Type B pancreatic cell (in vitro differentiated cells): ENCODE measurements around the gene PTPN14. TPM values are rescaled to one million over a fixed set of nuclear protein-coding genes. Genes with fewer than 3 reads are reported as not detected.

ENCODE experiments used
- DNase-seq: peaks from one replicate; pipeline ENCODE4 v3.0.0; 2021; ENCODE audit warnings: mixed read lengths; ENCODE audit not compliant: unreplicated experiment; ENCODE audit errors: extremely low spot score
- H3K27ac Mint-ChIP-seq: 2 replicates; pipeline ENCODE4 v1.8.0; 2021; ENCODE audit warnings: mild to moderate bottlenecking, mixed read lengths
- H3K27me3 Mint-ChIP-seq: 2 replicates; pipeline ENCODE4 v1.8.0; 2021; ENCODE audit warnings: mixed read lengths
- H3K36me3 Mint-ChIP-seq: 2 replicates; pipeline ENCODE4 v1.8.0; 2021; ENCODE audit warnings: mixed read lengths
- H3K4me1 Mint-ChIP-seq: one replicate; pipeline ENCODE4 v1.8.0; 2021; ENCODE audit warnings: mixed read lengths; ENCODE audit not compliant: unreplicated experiment
- H3K4me3 Mint-ChIP-seq: 2 replicates; pipeline ENCODE4 v1.8.0; 2021; ENCODE audit warnings: mild to moderate bottlenecking, mixed read lengths
- H3K9me3 Mint-ChIP-seq: 2 replicates; pipeline ENCODE4 v1.8.0; 2021; ENCODE audit warnings: mixed read lengths
- CTCF ChIP-seq: fragments of 200-600 bp; sonication (generic); conservative IDR thresholded peaks from 2 replicates; pipeline ENCODE4 v1.5.0; 2021; ENCODE audit warnings: antibody characterized with exemption, mild to moderate bottlenecking
- total RNA-seq: library from RNA; stranded (reverse); gene quantifications from 2 replicates; pipeline ENCODE4 v1.2.1, GENCODE V29; 2021; ENCODE audit warnings: low replicate concordance

Gene PTPN14
- total RNA-seq, 1 donor from 2014 or later = 29.2 TPM

- Mint-ChIP-seq H3K4me3 (no peak overlapping the region), H3K27ac (no peak overlapping the region), H3K9me3 (no peaks in the 10 kb centered on the region), H3K27me3 (no peaks in the 10 kb centered on the region), H3K36me3 (no peaks in the 10 kb centered on the region), H3K4me1 (no peaks in the 10 kb centered on the region)
- TF ChIP-seq CTCF = no peak
- no peak for DNase-seq
Observed at GRCh38 chr1:214586621-214587020, 35.2 kb upstream of the PTPN14 start.

GRCh38 chr1:214584805-214585766 lies 33.7 kb upstream of the PTPN14 start:
- DNase-seq = no peak
- Mint-ChIP-seq H3K27ac (no peak overlapping the region), H3K27me3 (no peaks in the 10 kb centered on the region), H3K4me3 (no peak overlapping the region), H3K36me3 (no peaks in the 10 kb centered on the region), H3K9me3 (no peaks in the 10 kb centered on the region), H3K4me1 (no peaks in the 10 kb centered on the region)
- peak; percentile 79 for TF ChIP-seq CTCF

- Mint-ChIP-seq H3K4me3 (no peak overlapping the region), H3K4me1 (no peaks in the 10 kb centered on the region), H3K9me3 (no peaks in the 10 kb centered on the region), H3K27ac (no peak overlapping the region), H3K36me3 (no peaks in the 10 kb centered on the region), H3K27me3 (no peaks in the 10 kb centered on the region)
- no peak for TF ChIP-seq CTCF
- DNase-seq = no peak
Observed at GRCh38 chr1:214583824-214584554, 32.6 kb upstream of the PTPN14 start.

GRCh38 chr1:214583113-214583512 lies 31.7 kb upstream of the PTPN14 start:
- no peak for TF ChIP-seq CTCF
- H3K36me3 Mint-ChIP-seq = no peaks in the 10 kb centered on the region
- no peak overlapping the region for H3K27ac Mint-ChIP-seq
- no peaks in the 10 kb centered on the region for H3K27me3 Mint-ChIP-seq
- DNase-seq = no peak
- no peak overlapping the region for H3K4me3 Mint-ChIP-seq
- no peaks in the 10 kb centered on the region for H3K9me3 Mint-ChIP-seq
- no peaks in the 10 kb centered on the region for H3K4me1 Mint-ChIP-seq

GRCh38 chr1:214582289-214582891 lies 31.0 kb upstream of the PTPN14 start:
- Mint-ChIP-seq H3K27me3 (no peaks in the 10 kb centered on the region), H3K9me3 (no peaks in the 10 kb centered on the region), H3K36me3 (no peaks in the 10 kb centered on the region), H3K4me1 (no peaks in the 10 kb centered on the region), H3K27ac (no peak overlapping the region), H3K4me3 (no peak overlapping the region)
- DNase-seq = no peak
- TF ChIP-seq CTCF = no peak
